ENCODE data around the gene ZC2HC1C. TPM values are rescaled to one million over a fixed set of nuclear protein-coding genes. Genes with fewer than 3 reads are reported as not detected.

Gene ZC2HC1C
- polyA plus RNA-seq, 6 donors from 2014 or later: 0.15 to 1.2 (median 0.48) TPM; not detected in 1

DNA sequence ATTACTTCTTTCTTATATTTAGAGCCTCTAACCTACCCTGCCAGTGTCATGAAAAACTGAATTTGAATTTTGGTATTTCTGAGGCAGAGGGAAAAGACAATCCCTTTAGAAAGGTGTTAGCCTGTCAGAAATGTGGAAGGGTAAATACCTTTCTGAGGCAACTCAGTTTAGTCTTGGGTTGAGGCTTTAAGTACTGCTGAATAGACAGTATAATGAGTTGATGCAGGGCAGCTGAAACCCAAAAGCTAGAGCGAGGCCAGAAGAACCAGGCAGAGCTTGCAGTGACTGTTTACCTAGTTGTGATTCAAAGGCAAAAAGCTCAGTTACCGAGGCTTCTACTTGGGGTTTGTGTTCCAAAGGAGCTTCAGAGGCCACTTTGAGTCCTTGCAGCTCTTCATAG lies 18.7 kb downstream of the ZC2HC1C start:
- H3K4me1 Mint-ChIP-seq: no peaks in the 10 kb centered on the region
- H3K9me3 Mint-ChIP-seq: no peaks in the 10 kb centered on the region
- ATAC-seq (ENCODE audit: low read depth in 2 of 2) (no peak), DNase-seq (no peak)
- H3K27ac Mint-ChIP-seq: no peak overlapping the region
- H3K36me3 Mint-ChIP-seq: peaks cover 12 to 15% of the 10 kb centered on the region in 2 donors
- H3K4me3 Mint-ChIP-seq: no peak overlapping the region
- H3K27me3 Mint-ChIP-seq: no peaks in the 10 kb centered on the region

DNA sequence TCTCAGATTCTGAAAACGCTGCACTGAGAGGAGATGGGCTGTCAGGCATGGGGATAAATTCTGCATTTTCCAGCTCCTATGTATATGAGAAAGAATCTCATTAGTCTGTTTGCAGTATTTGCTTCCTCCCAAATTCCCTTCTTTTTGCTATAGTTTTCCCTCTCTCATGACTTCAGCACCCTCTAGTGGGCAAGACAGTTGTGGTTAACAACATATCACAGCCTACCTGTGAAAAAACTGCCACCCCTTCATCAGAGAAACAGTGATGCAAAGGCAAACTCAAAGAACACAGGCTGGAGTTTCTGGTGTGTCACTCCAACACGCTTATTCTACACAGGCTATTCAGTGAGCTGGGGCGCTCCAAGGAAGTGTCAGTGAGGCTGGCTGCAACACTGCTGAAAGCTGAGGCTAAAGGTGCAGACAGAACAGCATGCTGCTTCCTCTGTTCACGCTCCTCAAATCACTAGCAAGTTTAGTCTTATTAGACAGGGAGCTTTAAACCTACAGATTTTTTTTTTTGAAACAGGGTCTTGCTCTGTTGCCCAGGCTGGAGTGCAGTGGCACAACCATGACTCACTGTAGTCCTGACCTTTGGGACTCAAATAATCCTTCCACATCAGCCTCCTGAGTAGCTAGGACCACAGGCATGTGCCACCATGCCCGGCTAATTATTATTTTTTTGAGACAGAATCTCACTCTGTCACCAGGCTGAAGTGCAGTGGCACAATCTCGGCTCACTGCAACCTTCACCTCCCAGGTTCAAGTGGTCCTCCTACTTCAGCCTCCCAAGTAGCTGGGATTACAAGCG lies 19.3 kb downstream of the ZC2HC1C start:
- ATAC-seq (ENCODE audit: low read depth in 2 of 2) (peak; percentile 28 to 55), DNase-seq (peak; percentile 20)
- peak overlapping the region in 1 of 6 donors; percentile 62 for H3K27ac Mint-ChIP-seq
- no peak overlapping the region for H3K4me3 Mint-ChIP-seq
- peaks cover 13% of the 10 kb centered on the region in 2 donors for H3K36me3 Mint-ChIP-seq
- no peaks in the 10 kb centered on the region for H3K27me3 Mint-ChIP-seq
- H3K9me3 Mint-ChIP-seq: no peaks in the 10 kb centered on the region
- H3K4me1 Mint-ChIP-seq: no peaks in the 10 kb centered on the region

DNA sequence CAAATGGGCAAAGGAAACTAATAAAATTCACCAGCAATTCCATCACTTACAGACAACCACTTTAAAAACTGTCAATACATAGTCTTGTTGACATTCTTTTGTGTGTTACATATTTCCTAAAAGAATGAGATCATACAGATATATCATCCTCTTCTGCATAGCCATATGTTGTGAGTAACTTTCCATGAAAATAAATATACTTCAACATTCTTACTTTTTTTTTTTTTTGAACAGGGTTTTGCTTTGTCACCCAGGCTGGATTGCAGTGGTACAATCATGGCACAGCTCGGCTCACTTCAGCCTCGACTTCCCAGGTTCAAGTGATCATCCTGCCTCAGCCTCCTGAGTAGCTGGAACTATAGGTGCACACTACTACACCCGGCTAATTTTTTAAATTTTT lies 20.9 kb downstream of the ZC2HC1C start:
- DNase-seq: no peak
- no peaks in the 10 kb centered on the region for H3K9me3 Mint-ChIP-seq
- ATAC-seq (ENCODE audit: low read depth in 2 of 2): no peak
- no peak overlapping the region for H3K27ac Mint-ChIP-seq
- H3K4me1 Mint-ChIP-seq: peaks cover 0 to 6% (median 0%) of the 10 kb centered on the region in 3 donors
- peaks cover 0 to 11% of the 10 kb centered on the region in 2 donors for H3K36me3 Mint-ChIP-seq
- H3K4me3 Mint-ChIP-seq: no peak overlapping the region
- H3K27me3 Mint-ChIP-seq: no peaks in the 10 kb centered on the region

- H3K27ac Mint-ChIP-seq: no peak overlapping the region
- peaks cover 0 to 9% of the 10 kb centered on the region in 2 donors for H3K36me3 Mint-ChIP-seq
Measured at GRCh38 chr14:75091251-75091650, 21.8 kb downstream of the ZC2HC1C start.

DNA sequence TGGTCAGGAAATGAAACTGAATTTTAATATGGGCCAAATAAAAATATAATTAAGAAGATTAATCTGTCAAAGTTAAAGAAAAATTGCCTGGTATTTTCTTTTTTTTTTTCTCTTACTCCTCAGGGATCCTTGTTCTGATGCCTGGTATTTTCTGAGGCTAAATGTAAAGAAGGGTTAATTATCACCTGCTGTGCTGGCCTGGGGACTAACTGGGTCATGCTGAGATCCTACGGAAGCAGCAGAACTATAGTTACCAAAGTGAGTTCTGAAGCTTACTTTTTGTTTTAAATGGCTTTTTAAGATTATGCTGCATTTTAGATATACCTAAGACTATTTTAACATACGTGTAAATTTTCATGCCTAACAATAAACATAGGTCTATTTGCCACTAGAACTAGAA lies 23.3 kb downstream of the ZC2HC1C start:
- peaks cover 0 to 13% (median 7%) of the 10 kb centered on the region in 3 donors for H3K4me1 Mint-ChIP-seq
- DNase-seq (no peak), ATAC-seq (ENCODE audit: low read depth in 2 of 2) (no peak)
- H3K4me3 Mint-ChIP-seq: no peak overlapping the region
- H3K27me3 Mint-ChIP-seq: no peaks in the 10 kb centered on the region
- no peaks in the 10 kb centered on the region for H3K9me3 Mint-ChIP-seq
- H3K27ac Mint-ChIP-seq: no peak overlapping the region
- H3K36me3 Mint-ChIP-seq: peaks cover 8 to 11% of the 10 kb centered on the region in 2 donors

More at GRCh38 chr14:75091251-75091650, 21.8 kb downstream of the ZC2HC1C start:
- DNase-seq (no peak), ATAC-seq (ENCODE audit: low read depth in 2 of 2) (no peak)
- H3K9me3 Mint-ChIP-seq: no peaks in the 10 kb centered on the region
- no peaks in the 10 kb centered on the region for H3K27me3 Mint-ChIP-seq
- peak overlapping the region in 1 of 8 donors; percentile 29 for H3K4me3 Mint-ChIP-seq
- peaks cover 0 to 13% (median 6%) of the 10 kb centered on the region in 3 donors for H3K4me1 Mint-ChIP-seq

- no peaks in the 10 kb centered on the region for H3K27me3 Mint-ChIP-seq
- H3K4me3 Mint-ChIP-seq: no peak overlapping the region
- no peaks in the 10 kb centered on the region for H3K9me3 Mint-ChIP-seq
- no peak for ATAC-seq (ENCODE audit: low read depth in 2 of 2)
- H3K27ac Mint-ChIP-seq: no peak overlapping the region
- peaks cover 23 to 25% of the 10 kb centered on the region in 2 donors for H3K36me3 Mint-ChIP-seq
- no peak for DNase-seq
- peaks cover 3 to 13% (median 10%) of the 10 kb centered on the region in 3 donors for H3K4me1 Mint-ChIP-seq
Measured at GRCh38 chr14:75094896-75095295, 25.5 kb downstream of the ZC2HC1C start.

DNA sequence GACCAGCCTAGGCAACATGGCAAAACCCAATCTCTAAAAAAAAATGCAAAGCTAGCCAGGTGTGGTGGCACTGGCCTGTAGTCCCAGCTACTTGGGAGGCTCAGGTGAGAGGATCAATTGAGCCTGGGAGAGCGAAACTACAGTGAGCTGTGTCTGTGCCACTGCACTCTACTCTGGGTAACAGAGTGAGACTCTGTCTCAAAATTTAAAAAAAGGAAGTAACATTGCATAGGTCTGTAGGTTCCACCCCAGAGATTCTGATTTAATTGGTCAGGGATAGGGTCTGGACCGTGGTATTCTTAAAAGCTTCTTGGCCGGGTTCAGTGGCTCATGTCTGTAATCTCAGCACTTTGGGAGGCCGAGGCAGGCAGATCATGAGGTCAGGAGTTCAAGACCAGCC lies 26.2 kb downstream of the ZC2HC1C start:
- DNase-seq: no peak
- Mint-ChIP-seq H3K4me1 (peaks cover 3 to 13% (median 10%) of the 10 kb centered on the region in 3 donors), H3K27ac (peak overlapping the region in 3 of 6 donors; percentile 18 to 76 (median 42)), H3K27me3 (no peaks in the 10 kb centered on the region), H3K4me3 (no peak overlapping the region), H3K9me3 (no peaks in the 10 kb centered on the region), H3K36me3 (peaks cover 25 to 28% of the 10 kb centered on the region in 2 donors)
- ATAC-seq (ENCODE audit: low read depth in 2 of 2): peak; percentile 67 to 71

GRCh38 chr14:75096959-75097358 lies 27.5 kb downstream of the ZC2HC1C start:
- Mint-ChIP-seq H3K4me1 (peaks cover 3 to 13% (median 10%) of the 10 kb centered on the region in 3 donors), H3K27me3 (no peaks in the 10 kb centered on the region), H3K9me3 (no peaks in the 10 kb centered on the region), H3K36me3 (peaks cover 25 to 31% of the 10 kb centered on the region in 2 donors), H3K4me3 (no peak overlapping the region), H3K27ac (peak overlapping the region in 1 of 6 donors; percentile 27)
- ATAC-seq (ENCODE audit: low read depth in 2 of 2): no peak
- no peak for DNase-seq

- H3K4me1 Mint-ChIP-seq: peaks cover 3 to 13% (median 10%) of the 10 kb centered on the region in 3 donors
- no peaks in the 10 kb centered on the region for H3K27me3 Mint-ChIP-seq
- no peaks in the 10 kb centered on the region for H3K9me3 Mint-ChIP-seq
- H3K36me3 Mint-ChIP-seq: peaks cover 25 to 35% of the 10 kb centered on the region in 2 donors
- no peak for ATAC-seq (ENCODE audit: low read depth in 2 of 2)
- no peak for DNase-seq
- H3K27ac Mint-ChIP-seq: no peak overlapping the region
- no peak overlapping the region for H3K4me3 Mint-ChIP-seq
Measured at GRCh38 chr14:75098212-75098611, 28.8 kb downstream of the ZC2HC1C start.

GRCh38 chr14:75098682-75099081 lies 29.2 kb downstream of the ZC2HC1C start:
- ATAC-seq (ENCODE audit: low read depth in 2 of 2) (no peak), DNase-seq (no peak)
- peaks cover 3 to 13% (median 10%) of the 10 kb centered on the region in 3 donors for H3K4me1 Mint-ChIP-seq
- H3K9me3 Mint-ChIP-seq: no peaks in the 10 kb centered on the region
- H3K27me3 Mint-ChIP-seq: no peaks in the 10 kb centered on the region
- no peak overlapping the region for H3K4me3 Mint-ChIP-seq
- no peak overlapping the region for H3K27ac Mint-ChIP-seq
- peaks cover 25 to 35% of the 10 kb centered on the region in 2 donors for H3K36me3 Mint-ChIP-seq

DNA sequence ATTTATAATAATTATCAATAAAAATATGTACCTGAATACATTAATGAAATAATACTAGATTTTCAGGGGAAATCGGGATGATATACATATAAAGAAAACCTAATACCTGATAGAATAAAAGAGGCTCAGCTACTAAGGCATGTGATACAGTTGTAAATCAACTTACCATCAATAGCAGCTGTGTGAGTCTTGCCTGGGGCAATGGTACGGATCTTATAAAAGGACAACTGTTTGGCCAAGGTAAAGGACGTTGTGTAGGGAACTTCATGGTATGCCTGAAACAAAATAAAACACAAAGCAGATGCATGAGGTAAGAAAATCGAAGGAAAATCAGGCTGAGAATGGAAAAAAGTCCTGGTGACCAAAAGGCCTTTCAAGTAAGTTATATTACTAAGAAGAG lies 32.0 kb downstream of the ZC2HC1C start:
- H3K27me3 Mint-ChIP-seq: no peaks in the 10 kb centered on the region
- peaks cover 28 to 33% of the 10 kb centered on the region in 2 donors for H3K36me3 Mint-ChIP-seq
- H3K9me3 Mint-ChIP-seq: no peaks in the 10 kb centered on the region
- H3K4me3 Mint-ChIP-seq: no peak overlapping the region
- H3K27ac Mint-ChIP-seq: peak overlapping the region in 1 of 6 donors; percentile 32
- ATAC-seq (ENCODE audit: low read depth in 2 of 2) (no peak), DNase-seq (no peak)
- H3K4me1 Mint-ChIP-seq: peaks cover 0 to 4% (median 3%) of the 10 kb centered on the region in 3 donors

GRCh38 chr14:75107186-75107585 lies 37.7 kb downstream of the ZC2HC1C start:
- no peak for ATAC-seq (ENCODE audit: low read depth in 2 of 2)
- no peaks in the 10 kb centered on the region for H3K9me3 Mint-ChIP-seq
- no peaks in the 10 kb centered on the region for H3K4me1 Mint-ChIP-seq
- no peaks in the 10 kb centered on the region for H3K27me3 Mint-ChIP-seq
- no peak for DNase-seq
- no peak overlapping the region for H3K27ac Mint-ChIP-seq
- peaks cover 41 to 42% of the 10 kb centered on the region in 2 donors for H3K36me3 Mint-ChIP-seq
- no peak overlapping the region for H3K4me3 Mint-ChIP-seq

DNA sequence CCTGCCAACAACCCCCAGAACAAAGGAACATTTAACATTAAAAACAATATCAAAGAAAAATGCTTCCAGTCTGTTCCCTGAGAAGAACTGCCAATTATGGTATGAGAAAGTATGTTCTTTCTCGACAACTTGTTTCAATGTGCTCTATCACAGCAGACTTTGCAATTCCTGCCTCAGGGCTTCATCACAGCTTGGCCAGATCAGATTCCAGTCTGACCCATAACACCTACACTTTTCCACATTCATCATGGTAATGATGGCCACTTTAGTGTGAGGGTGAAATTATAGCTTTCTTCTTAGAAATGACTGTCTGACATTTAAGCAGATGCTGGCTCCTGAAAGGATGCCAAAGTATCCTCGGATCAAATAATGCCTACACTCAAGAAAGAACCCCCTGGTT lies 40.4 kb downstream of the ZC2HC1C start:
- DNase-seq (no peak), ATAC-seq (ENCODE audit: low read depth in 2 of 2) (no peak)
- Mint-ChIP-seq H3K4me1 (no peaks in the 10 kb centered on the region), H3K27ac (peak overlapping the region in 1 of 6 donors; percentile 23), H3K27me3 (no peaks in the 10 kb centered on the region), H3K36me3 (peaks cover 43% of the 10 kb centered on the region in 2 donors), H3K4me3 (no peak overlapping the region), H3K9me3 (no peaks in the 10 kb centered on the region)

DNA sequence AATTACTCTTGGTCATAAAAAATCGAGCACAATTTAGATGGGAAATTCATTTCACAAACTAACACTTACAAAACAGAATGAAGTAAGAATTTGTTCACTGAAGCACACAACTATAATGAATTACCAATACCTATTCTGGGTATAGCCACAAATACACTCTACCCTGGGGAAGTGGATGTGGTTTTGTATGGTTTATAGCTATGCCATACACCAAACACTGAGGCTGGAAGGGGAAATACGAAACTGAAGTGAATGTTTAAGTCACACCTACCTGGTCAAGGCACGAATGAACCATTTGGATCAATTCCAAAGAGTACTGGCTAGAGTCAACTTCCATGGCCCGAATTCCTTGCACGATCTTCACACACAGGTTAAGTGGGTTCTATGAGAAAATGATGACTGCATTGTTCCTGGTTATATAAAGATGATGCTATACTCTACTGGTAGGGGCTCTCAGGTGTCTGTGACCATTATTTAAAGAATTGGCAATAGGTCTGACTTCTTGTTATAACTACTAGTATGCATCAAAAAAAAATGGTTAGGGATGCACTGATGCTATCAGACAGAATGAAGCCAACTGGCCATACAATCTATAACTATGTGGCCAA lies 44.6 kb downstream of the ZC2HC1C start:
- peaks cover 25 to 31% of the 10 kb centered on the region in 2 donors for H3K36me3 Mint-ChIP-seq
- ATAC-seq (ENCODE audit: low read depth in 2 of 2) (no peak), DNase-seq (no peak)
- H3K9me3 Mint-ChIP-seq: no peaks in the 10 kb centered on the region
- H3K27me3 Mint-ChIP-seq: no peaks in the 10 kb centered on the region
- no peaks in the 10 kb centered on the region for H3K4me1 Mint-ChIP-seq
- H3K4me3 Mint-ChIP-seq: no peak overlapping the region
- H3K27ac Mint-ChIP-seq: no peak overlapping the region
